HL-60/S4 (cell line): ENCODE data around the gene PHLPP1.

Experiments used
- in situ Hi-C: fragments of 300-500 bp; cut with MboI; formaldehyde crosslinking; loops from 2 replicates; pipeline ENCODE4 v1.14.3; 2022; ENCODE audit warnings: low sequenced_read_pairs

PHLPP1 gene

GRCh38 chr18:62771494-62772270 lies 56.3 kb downstream of the PHLPP1 start:
- in situ Hi-C loops, result no loop called here

GRCh38 chr18:62772860-62773584 lies 57.7 kb downstream of the PHLPP1 start:
- in situ Hi-C loops, result no loop called here

DNA sequence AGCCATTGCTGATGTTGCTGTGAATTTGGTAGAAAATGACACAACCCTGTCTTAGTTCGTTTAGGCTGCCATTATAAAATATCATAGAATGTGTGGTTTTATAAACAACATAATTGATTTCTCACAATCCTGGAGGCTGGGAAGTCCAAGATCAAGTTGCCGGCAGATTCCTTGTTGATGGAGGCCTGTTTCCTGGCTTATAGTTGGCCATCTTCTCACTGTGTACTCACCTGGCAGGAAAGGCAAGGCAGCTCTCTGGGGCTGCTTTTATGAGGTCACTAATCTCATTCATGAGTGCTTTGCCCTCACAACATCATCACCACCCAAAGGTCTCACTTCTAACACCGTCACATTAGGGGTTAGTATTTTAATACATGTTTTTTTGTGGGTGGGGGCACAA lies 58.4 kb downstream of the PHLPP1 start:
- in situ Hi-C loops, result no loop called here

DNA sequence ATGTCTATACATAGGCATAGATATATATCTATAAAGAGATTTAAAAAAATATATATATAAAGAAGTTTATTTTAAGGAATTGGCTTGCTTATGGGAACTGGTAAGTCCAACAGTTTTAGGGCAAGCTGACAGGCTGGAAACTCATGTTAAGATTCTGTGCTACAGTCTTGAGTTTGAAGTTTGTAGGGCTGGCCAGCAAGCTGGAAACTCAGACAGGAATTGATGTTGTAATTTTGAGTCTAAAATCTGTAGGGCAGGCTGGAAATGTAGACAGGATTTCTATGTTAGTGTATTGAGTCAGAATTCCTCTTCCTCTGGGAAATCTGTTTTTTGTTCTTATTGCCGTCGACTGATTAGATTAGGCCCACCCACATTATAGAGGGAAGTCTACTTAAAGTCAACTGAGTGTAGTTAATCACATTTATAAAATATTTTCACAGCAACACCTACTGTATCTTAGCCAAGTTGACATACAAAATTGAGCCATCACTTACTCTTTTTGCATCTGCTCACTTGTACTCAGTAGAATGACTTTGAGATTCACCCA lies 60.8 kb downstream of the PHLPP1 start:
- in situ Hi-C loops, result no loop called here

- in situ Hi-C loops, result no loop called here
Measured at GRCh38 chr18:62777814-62778213, 62.5 kb downstream of the PHLPP1 start.

DNA sequence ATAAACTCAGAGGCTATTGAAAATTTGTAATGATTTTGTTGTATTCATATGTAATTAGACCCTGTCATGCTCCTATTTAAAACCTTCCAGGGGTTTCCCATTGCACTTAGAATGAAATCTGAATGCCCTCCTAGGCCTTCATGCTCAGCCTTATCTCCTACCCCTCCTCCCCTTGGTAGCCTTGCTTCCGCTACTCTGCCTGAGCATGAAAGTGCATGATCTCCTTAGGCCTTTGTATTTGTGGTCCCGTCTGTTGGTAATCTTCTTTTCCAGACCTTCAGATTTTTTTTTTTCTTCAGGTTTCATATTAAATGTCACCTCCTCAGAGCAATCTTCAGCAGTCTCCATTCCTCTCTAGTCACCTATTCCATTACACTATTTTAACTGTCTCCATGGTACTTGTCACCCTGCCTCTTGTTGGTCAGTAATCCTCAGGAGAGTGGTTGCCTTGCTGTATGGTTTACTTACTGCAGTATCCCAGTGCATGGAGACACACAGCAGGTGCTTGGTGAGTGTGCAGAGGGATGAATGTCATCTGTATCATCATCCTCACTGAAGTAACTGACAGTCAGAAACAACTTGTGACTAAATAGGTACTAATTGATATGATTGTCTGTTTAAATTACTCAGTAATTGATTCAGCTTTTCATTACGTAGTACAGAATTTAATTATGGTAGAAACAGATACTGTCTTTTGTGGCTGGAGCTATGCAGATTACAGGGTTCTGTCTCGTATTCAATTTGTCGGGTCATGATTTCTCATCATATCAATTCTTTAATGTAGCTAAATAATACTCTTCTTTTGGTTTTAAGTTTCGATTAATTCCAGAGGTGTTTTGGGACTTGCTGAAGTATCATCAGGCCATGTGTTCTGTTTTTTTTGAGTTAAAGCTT lies 63.9 kb downstream of the PHLPP1 start:
- in situ Hi-C loops, result no loop called here

GRCh38 chr18:62781262-62781661 lies 65.9 kb downstream of the PHLPP1 start:
- in situ Hi-C loops, result no loop called here

DNA sequence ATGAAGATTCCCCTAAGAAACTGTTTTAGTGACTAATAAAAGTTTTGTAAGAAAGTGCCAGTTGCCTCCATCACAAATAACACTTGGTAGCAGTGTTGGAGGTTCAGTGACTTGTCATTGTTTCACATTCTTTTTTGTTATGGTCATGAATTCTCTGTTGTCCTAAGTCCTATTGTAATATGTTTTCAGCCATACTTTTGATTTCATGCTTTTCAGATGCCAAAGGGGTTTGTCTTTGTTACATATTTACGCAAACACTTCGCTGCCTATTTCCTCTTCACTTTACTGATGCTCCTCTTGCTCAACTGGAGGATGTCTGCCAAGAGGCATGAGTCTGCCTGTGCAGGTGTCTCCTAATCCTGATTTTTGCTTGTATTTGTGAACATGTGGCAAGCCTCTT lies 66.6 kb downstream of the PHLPP1 start:
- in situ Hi-C loops, result no loop called here

- in situ Hi-C loops, result no loop called here
Measured at GRCh38 chr18:62784338-62784965, 69.1 kb downstream of the PHLPP1 start.

DNA sequence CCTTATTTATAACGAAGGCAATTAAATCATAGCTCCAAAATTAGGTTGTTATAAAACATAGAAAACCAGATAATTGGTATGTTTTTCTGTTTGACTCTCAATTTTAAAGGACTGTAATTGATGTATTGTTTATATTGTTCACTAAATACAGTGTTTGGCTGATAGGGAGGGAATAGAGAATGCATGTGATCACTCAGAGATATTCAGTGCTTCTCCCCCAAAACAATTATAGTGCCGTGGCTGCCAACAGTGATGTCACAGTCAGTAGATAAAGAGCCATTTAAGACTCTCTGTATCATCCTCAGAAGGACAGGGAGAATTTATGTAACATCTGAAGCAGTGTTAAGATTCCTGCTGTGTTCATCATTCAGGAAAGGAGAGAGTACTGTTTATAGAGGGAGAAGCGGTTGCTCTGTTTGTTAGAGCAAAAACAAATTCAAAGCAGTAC lies 69.6 kb downstream of the PHLPP1 start:
- in situ Hi-C loops, result no loop called here

DNA sequence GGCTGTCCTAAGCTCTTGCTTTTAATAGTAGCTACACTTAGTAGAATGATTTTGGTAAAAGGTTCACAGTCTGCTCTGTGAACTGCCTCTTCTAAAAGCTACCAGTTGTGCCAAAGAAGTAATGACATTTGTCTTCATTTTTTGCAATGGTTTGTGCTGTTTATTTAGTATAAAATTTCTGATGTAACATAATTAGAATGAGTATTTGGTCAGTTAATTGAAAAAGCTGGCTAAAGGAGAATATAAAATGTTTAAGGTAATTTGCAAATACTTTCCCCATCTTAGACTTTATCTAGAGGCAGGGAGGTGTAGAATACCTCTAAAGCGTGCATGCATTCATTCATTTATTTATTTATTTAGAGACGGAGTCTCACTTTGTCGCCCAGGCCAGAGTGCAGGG lies 71.3 kb downstream of the PHLPP1 start:
- in situ Hi-C loops, result no loop called here

DNA sequence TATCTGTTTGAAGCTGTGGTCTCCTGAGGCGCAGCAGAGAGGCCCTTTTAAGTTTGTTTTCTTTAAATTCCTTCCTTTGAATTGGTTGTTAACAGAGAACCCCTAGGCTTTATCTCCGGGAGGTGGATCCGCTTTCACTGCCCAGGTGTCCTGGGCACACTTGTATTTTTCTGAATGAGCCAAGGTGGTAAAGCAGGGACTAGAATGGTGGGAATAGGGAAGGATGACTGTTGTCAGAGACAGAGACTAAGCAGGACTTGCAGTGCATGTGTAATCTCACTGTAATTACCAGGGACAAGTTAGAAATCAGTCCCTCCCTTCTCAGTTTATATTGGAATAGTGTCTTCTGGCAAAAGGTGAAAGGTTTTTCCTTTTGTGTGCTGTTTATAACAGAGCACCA lies 72.8 kb downstream of the PHLPP1 start:
- in situ Hi-C loops, result no loop called here

DNA sequence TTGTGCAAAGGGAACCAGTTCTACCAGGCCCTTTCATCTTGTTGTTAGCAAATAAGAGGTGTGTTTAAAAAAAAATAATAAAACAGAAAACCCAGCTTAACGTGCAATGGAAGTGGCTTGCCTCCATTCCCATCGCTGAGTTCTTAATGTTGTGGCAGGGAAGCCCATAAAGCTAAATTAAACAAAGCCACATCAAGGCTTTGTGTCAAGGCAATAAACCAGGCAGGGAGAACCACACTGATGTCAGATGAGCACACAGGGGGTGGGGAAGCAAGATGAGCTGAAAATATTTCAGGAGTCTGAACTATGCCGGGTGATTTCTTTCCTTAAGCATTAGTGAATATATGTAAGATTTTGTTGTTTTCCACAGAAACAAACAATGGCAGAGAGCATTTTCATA lies 73.5 kb downstream of the PHLPP1 start:
- in situ Hi-C loops, result no loop called here

- in situ Hi-C loops, result no loop called here
Measured at GRCh38 chr18:62790871-62791772, 75.8 kb downstream of the PHLPP1 start.

DNA sequence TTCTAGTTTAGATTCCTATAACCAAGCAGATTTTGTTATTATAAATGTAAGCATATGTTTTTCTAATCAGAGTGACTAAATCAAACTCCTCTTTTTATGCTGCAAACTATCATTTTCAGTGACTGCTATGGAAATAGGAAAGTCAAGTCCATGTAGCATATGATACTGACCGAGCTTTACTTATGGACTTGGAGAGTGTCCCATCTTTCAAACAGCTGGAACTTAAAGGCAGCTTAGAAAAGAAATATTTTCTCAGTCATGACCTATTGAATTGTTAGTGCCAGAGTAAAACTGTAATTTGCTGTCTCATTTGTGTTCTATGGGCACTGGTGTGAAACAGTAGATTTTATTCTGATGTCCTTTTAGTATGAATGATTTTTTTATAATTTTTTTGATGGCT lies 76.7 kb downstream of the PHLPP1 start:
- in situ Hi-C loops, result no loop called here

DNA sequence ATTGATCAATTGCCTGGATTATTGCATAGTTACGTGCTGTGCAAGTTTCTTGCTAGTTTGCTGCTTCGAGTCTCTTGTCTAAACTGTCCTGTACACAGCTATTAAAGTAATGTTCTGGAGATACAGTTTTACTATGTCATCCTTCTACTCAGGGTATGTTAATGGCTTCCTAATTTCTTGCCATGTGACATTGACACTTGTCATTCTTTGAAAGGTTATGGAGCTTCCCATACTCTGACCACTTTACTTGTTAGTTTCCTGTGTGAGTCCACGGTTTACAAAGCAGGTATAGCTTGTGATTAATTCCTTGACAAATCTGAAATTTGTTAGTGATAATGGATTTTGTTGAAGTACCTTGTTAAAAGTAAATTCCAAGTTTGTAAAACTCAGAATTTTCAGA lies 80.5 kb downstream of the PHLPP1 start:
- in situ Hi-C loops, result no loop called here

DNA sequence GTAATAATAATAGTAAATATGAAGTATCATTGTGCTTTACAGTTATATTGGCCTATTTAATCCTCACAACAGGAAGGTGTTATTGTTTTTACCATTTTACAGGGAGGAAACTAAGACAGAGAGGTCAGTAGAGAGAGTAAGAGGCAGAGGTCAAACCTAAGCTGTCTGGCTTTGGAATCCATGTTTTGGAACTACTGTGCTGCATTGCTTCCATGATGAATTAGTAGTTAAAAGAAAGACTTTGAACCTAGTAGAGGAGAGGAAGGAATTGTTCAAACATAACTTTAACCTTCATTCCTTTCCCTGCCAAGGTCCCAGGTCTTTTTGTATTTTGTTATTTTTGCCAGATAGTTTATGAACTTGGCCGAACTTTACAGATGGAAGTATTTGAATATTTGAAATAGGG lies 80.9 kb downstream of the PHLPP1 start:
- in situ Hi-C loops, result no loop called here

GRCh38 chr18:62797329-62797728 lies 82.0 kb downstream of the PHLPP1 start:
- in situ Hi-C loops, result no loop called here

DNA sequence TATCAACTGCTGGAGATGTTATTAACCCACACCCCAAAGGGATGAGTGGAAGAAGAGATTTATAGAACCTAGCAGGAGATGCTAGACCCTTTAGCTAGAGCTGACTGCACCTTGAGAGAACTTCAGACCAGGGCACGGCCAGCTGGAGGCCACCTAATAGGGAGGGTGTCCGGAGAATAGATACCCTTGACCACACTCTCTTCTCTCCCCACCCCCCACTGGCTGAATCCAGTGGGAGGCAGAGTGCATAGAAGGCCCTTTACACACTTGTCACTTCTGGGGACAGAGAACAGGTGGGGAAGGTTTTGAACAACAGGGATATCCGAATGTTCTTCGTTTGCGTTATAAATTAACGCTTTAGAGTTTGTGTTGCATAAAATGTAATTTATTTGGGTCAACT lies 84.6 kb downstream of the PHLPP1 start:
- in situ Hi-C loops, result no loop called here

DNA sequence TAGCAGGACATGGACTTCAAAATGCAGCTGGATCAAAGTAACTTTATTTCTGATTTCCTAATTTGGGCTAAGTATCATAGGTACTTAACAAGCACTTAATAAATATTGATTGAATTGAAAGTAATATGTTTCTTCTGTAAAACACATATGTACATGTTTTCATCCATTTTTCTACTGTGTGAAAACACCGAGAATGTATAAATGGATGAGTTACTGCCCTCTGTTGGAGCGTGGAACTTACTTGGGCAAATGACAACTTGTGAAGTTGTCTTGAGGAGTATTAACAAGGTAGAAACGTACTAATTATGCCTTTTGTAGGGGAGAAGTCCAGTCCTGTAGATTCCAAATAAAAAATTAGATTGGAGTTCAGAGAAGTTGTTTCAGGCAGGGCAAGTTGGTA lies 87.2 kb downstream of the PHLPP1 start:
- in situ Hi-C loops, result no loop called here
